ENCODE measurements around the gene RPL7A. TPM values are rescaled to one million over a fixed set of nuclear protein-coding genes. Genes with fewer than 3 reads are reported as not detected.

RPL7A gene
- total RNA-seq, 4 donors from 2014 or later: 1,757 to 2,575 (median 2,004) TPM

GRCh38 chr9:133356391-133357091 lies 8.5 kb downstream of the RPL7A start, which contains the start of the genes SURF1 and SURF2:
SURF1 (minus strand) TSS chr9:133356487; CDS start chr9:133356453, 34 bp downstream.
SURF2 (plus strand) TSS chr9:133356550; CDS start chr9:133356593, 43 bp downstream.
- 0 to 1% methylated on average over 37 to 49 of the region's 78 CpGs for WGBS, 2 donors
- peaks cover 0 to 58% (median 22%) of the 10 kb centered on the region in 4 donors for H3K4me1 ChIP-seq
- H3K4me3 ChIP-seq: peak within 1 kb of the TSS; percentile 71 to 90 (median 86)
- H3K27me3 ChIP-seq: no peaks in the 10 kb centered on the region
- DNase-seq (ENCODE audit: low spot score in 2 of 2): peak; percentile 75 to 78
- TF ChIP-seq EP300 (IDR thresholded peaks at IDR 0.05): peak in 1 of 2 donors; percentile 79
- TF ChIP-seq POLR2A (IDR thresholded peaks at IDR 0.05): peak in 1 of 2 donors; percentile 42
- TF ChIP-seq CTCF (IDR thresholded peaks at IDR 0.05): no peak
- H3K27ac ChIP-seq: peak within 1 kb of the TSS in 3 of 4 donors; percentile 66 to 85 (median 78)
- H3K36me3 ChIP-seq: peaks cover 0 to 64% (median 8%) of the 10 kb centered on the region in 3 donors
- H3K9me3 ChIP-seq: no peaks in the 10 kb centered on the region

- peaks cover 0 to 64% (median 0%) of the 10 kb centered on the region in 3 donors for H3K36me3 ChIP-seq
- no peak overlapping the region for H3K27ac ChIP-seq
- no peak overlapping the region for H3K4me3 ChIP-seq
- no peaks in the 10 kb centered on the region for H3K27me3 ChIP-seq
- DNase-seq (ENCODE audit: low spot score in 2 of 2): no peak
- TF ChIP-seq CTCF (IDR thresholded peaks at IDR 0.05) (no peak), POLR2A (IDR thresholded peaks at IDR 0.05) (no peak), EP300 (IDR thresholded peaks at IDR 0.05) (no peak)
- H3K4me1 ChIP-seq: peaks cover 0 to 55% (median 22%) of the 10 kb centered on the region in 4 donors
- H3K9me3 ChIP-seq: no peaks in the 10 kb centered on the region
- WGBS, 2 donors: 57 to 74% methylated on average over 6 to 14 of the region's 14 CpGs
These were observed 9.6 kb downstream of the RPL7A start for GRCh38 chr9:133357656-133358055.

- Histone ChIP-seq H3K27me3 (no peaks in the 10 kb centered on the region), H3K4me3 (no peak overlapping the region), H3K27ac (no peak overlapping the region), H3K36me3 (peaks cover 0 to 64% (median 0%) of the 10 kb centered on the region in 3 donors), H3K4me1 (peaks cover 0 to 49% (median 22%) of the 10 kb centered on the region in 4 donors), H3K9me3 (no peaks in the 10 kb centered on the region)
- DNase-seq (ENCODE audit: low spot score in 2 of 2): no peak
- TF ChIP-seq CTCF (IDR thresholded peaks at IDR 0.05) (peak in 1 of 5 experiments; percentile 15), EP300 (IDR thresholded peaks at IDR 0.05) (no peak)
- WGBS, 2 donors: 65 to 68% methylated on average over 14 to 20 of the region's 20 CpGs
These were observed 11.6 kb downstream of the RPL7A start for GRCh38 chr9:133359399-133360175.

- WGBS, 2 donors: 76 to 83% methylated on average over 21 of the region's 21 CpGs
- no peak for DNase-seq (ENCODE audit: low spot score in 2 of 2)
- Histone ChIP-seq H3K27ac (no peak overlapping the region), H3K4me3 (no peak overlapping the region), H3K27me3 (no peaks in the 10 kb centered on the region), H3K4me1 (peaks cover 0 to 38% (median 11%) of the 10 kb centered on the region in 4 donors), H3K36me3 (peaks cover 0 to 73% (median 0%) of the 10 kb centered on the region in 3 donors), H3K9me3 (no peaks in the 10 kb centered on the region)
- TF ChIP-seq EP300 (IDR thresholded peaks at IDR 0.05): no peak
- no peak for TF ChIP-seq CTCF (IDR thresholded peaks at IDR 0.05)
- no peak for TF ChIP-seq POLR2A (IDR thresholded peaks at IDR 0.05)
These were observed 12.7 kb downstream of the RPL7A start for GRCh38 chr9:133360400-133361393.

Measured in tibial nerve (tissue), 4 donors.